GM12892 (cell line): Measurements from ENCODE around the gene ZNF112.

Experiments
- DNase-seq: peaks from one replicate; pipeline ENCODE4 v3.0.0; 2011; ENCODE audit not compliant: insufficient read length
- FAIRE-seq: peaks from 2 replicates; lab custom pipeline; 2011; peaks lifted over from hg19 to GRCh38; lab: Jason Lieb, UNC
- POLR2A ChIP-seq: IDR thresholded peaks from 2 replicates; pipeline ENCODE4 v1.6.1; 2011; ENCODE audit warnings: low read depth, low read length, control low read depth
- POLR2AphosphoS5 ChIP-seq: IDR thresholded peaks from 2 replicates; pipeline ENCODE4 v1.6.1; 2011; ENCODE audit warnings: low read depth, low read length, control low read depth
- TAF1 ChIP-seq: IDR thresholded peaks from 2 replicates; pipeline ENCODE4 v1.6.1; 2011; ENCODE audit warnings: low read depth, mild to moderate bottlenecking, control low read depth, low read length, borderline replicate concordance

Gene ZNF112

GRCh38 chr19:44277331-44277730 lies 79.1 kb downstream of the ZNF112 start:
- DNase-seq (no peak), FAIRE-seq (no peak)
- TF ChIP-seq POLR2A (no peak), POLR2AphosphoS5 (no peak), TAF1 (no peak)
